HG02943 (cell line): ENCODE data around the gene MACROD2.

Source experiments
- ATAC-seq: cut with Tn5 transposase; IDR thresholded peaks from one replicate; pipeline ENCODE4 v1.9.1; 2021; ENCODE audit warnings: mild to moderate bottlenecking, low read depth, moderate library complexity; ENCODE audit not compliant: unreplicated experiment

MACROD2 gene

GRCh38 chr20:15256676-15257568, 1261.6 kb downstream of the MACROD2 start:
- ATAC-seq, result no peak

- ATAC-seq, result no peak
Measured at GRCh38 chr20:15257569-15257870, 1262.2 kb downstream of the MACROD2 start.

GRCh38 chr20:15265581-15266309, 1270.4 kb downstream of the MACROD2 start:
- ATAC-seq, result no peak

- ATAC-seq, result no peak
Measured at GRCh38 chr20:15267935-15268334, 1272.6 kb downstream of the MACROD2 start.

- no peak for ATAC-seq
Measured at GRCh38 chr20:15278041-15278440, 1282.7 kb downstream of the MACROD2 start.

GRCh38 chr20:15287329-15287728, 1292.0 kb downstream of the MACROD2 start:
- no peak for ATAC-seq

GRCh38 chr20:15288106-15288505, 1292.8 kb downstream of the MACROD2 start:
- no peak for ATAC-seq

- no peak for ATAC-seq
Measured at GRCh38 chr20:15289337-15289736, 1294.0 kb downstream of the MACROD2 start.

GRCh38 chr20:15292405-15292804, 1297.1 kb downstream of the MACROD2 start:
- ATAC-seq, result no peak

- ATAC-seq, result no peak
Measured at GRCh38 chr20:15296422-15296821, 1301.1 kb downstream of the MACROD2 start.

GRCh38 chr20:15297059-15297875, 1302.0 kb downstream of the MACROD2 start:
- no peak for ATAC-seq

- no peak for ATAC-seq
Measured at GRCh38 chr20:15302075-15302474, 1306.8 kb downstream of the MACROD2 start.

- ATAC-seq, result no peak
Measured at GRCh38 chr20:15310361-15310760, 1315.0 kb downstream of the MACROD2 start.

GRCh38 chr20:15316556-15316955, 1321.2 kb downstream of the MACROD2 start:
- ATAC-seq, result no peak

GRCh38 chr20:15317546-15318232, 1322.4 kb downstream of the MACROD2 start:
- peak; percentile 75 for ATAC-seq

GRCh38 chr20:15318682-15319081, 1323.4 kb downstream of the MACROD2 start:
- ATAC-seq, result no peak

GRCh38 chr20:15319439-15319838, 1324.1 kb downstream of the MACROD2 start:
- no peak for ATAC-seq

- ATAC-seq, result no peak
Measured at GRCh38 chr20:15320941-15321340, 1325.6 kb downstream of the MACROD2 start.

GRCh38 chr20:15327123-15327522, 1331.8 kb downstream of the MACROD2 start:
- ATAC-seq, result no peak

- ATAC-seq, result no peak
Measured at GRCh38 chr20:15328084-15328483, 1332.8 kb downstream of the MACROD2 start.
